SU-DHL-6 (cell line): ENCODE results near the gene TRNP1.

Source experiments
- EZH2phosphoT487 ChIP-seq: fragments of 200-600 bp; sonication (generic), shearing (Covaris generic); conservative IDR thresholded peaks from 2 replicates; pipeline ENCODE4 v1.6.1; 2018; ENCODE audit warnings: mild to moderate bottlenecking, antibody characterized with exemption, low read length, moderate library complexity, mixed read lengths
- TF ChIP-seq, protein P1 (sequence below): fragments of 200-600 bp; sonication (generic); IDR thresholded peaks from one replicate; pipeline ENCODE4 v1.5.1; 2017; ENCODE audit warnings: antibody characterized with exemption, mild to moderate bottlenecking, low read length, moderate library complexity; ENCODE audit not compliant: insufficient read depth, poor library complexity, severe bottlenecking

GRCh38 chr1:26994020-26994786 lies 711 bp downstream of the TRNP1 start:
- TF ChIP-seq, protein P1, sequence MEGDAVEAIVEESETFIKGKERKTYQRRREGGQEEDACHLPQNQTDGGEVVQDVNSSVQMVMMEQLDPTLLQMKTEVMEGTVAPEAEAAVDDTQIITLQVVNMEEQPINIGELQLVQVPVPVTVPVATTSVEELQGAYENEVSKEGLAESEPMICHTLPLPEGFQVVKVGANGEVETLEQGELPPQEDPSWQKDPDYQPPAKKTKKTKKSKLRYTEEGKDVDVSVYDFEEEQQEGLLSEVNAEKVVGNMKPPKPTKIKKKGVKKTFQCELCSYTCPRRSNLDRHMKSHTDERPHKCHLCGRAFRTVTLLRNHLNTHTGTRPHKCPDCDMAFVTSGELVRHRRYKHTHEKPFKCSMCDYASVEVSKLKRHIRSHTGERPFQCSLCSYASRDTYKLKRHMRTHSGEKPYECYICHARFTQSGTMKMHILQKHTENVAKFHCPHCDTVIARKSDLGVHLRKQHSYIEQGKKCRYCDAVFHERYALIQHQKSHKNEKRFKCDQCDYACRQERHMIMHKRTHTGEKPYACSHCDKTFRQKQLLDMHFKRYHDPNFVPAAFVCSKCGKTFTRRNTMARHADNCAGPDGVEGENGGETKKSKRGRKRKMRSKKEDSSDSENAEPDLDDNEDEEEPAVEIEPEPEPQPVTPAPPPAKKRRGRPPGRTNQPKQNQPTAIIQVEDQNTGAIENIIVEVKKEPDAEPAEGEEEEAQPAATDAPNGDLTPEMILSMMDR = no peak
- no peak for TF ChIP-seq EZH2phosphoT487
